Loucy (cell line): ENCODE results near the gene CCDC63.

ENCODE experiments used
- H2AFZ ChIP-seq: fragments of 200-600 bp; sonication (generic); 2 replicates; pipeline ENCODE4 v1.6.0; 2016; ENCODE audit warnings: antibody characterized with exemption, mild to moderate bottlenecking, low read length, moderate library complexity
- H3F3A ChIP-seq: fragments of 200-600 bp; 2 replicates; pipeline ENCODE4 v1.6.0; 2016; ENCODE audit warnings: antibody characterized with exemption, low read depth, mild to moderate bottlenecking
- H3K27me3 ChIP-seq: fragments of 200-600 bp; sonication (generic); 2 replicates; pipeline ENCODE4 v1.6.1; 2014; ENCODE audit warnings: low read length, mild to moderate bottlenecking; ENCODE audit not compliant: insufficient read depth, poor library complexity, severe bottlenecking
- H3K36me3 ChIP-seq: fragments of 200-600 bp; sonication (generic); 2 replicates; pipeline ENCODE4 v1.6.1; 2016; ENCODE audit warnings: low read length; ENCODE audit not compliant: insufficient read depth
- H3K4me1 ChIP-seq: fragments of 200-600 bp; sonication (generic); 2 replicates; pipeline ENCODE4 v1.5.1; 2014; ENCODE audit warnings: low read length, mild to moderate bottlenecking; ENCODE audit not compliant: insufficient read depth, poor library complexity, severe bottlenecking
- H3K4me2 ChIP-seq: fragments of 200-600 bp; sonication (generic); 2 replicates; pipeline ENCODE4 v1.6.0; 2014; ENCODE audit warnings: antibody characterized with exemption, low read length, low read depth, mild to moderate bottlenecking; ENCODE audit not compliant: poor library complexity, severe bottlenecking
- H3K4me3 ChIP-seq: fragments of 200-600 bp; sonication (generic); 2 replicates; pipeline ENCODE4 v1.5.1; 2014; ENCODE audit warnings: low read length, mild to moderate bottlenecking, mixed read lengths; ENCODE audit not compliant: poor library complexity, severe bottlenecking
- H3K79me2 ChIP-seq: fragments of 200-600 bp; sonication (generic); 2 replicates; pipeline ENCODE4 v1.6.1; 2014; ENCODE audit warnings: low read length; ENCODE audit not compliant: insufficient read depth
- H3K9ac ChIP-seq: fragments of 200-600 bp; sonication (generic); 2 replicates; pipeline ENCODE4 v1.6.0; 2014; ENCODE audit warnings: mild to moderate bottlenecking, low read depth, low read length, moderate library complexity; ENCODE audit not compliant: poor library complexity, severe bottlenecking
- H3K9me2 ChIP-seq: fragments of 200-600 bp; sonication (generic); replicated peaks from 2 replicates; pipeline ENCODE4 v1.6.1; 2016; ENCODE audit warnings: low read depth, low read length, mixed read lengths
- H3K9me3 ChIP-seq: fragments of 200-600 bp; sonication (generic); 2 replicates; pipeline ENCODE4 v1.6.1; 2014; ENCODE audit warnings: mild to moderate bottlenecking, antibody characterized with exemption, low read length, low read depth; ENCODE audit not compliant: insufficient read depth
- H4K20me1 ChIP-seq: fragments of 200-600 bp; sonication (generic); 2 replicates; pipeline ENCODE4 v1.6.0; 2014; ENCODE audit warnings: antibody characterized with exemption, low read length, mild to moderate bottlenecking; ENCODE audit not compliant: insufficient read depth, poor library complexity, severe bottlenecking
- EZH2phosphoT487 ChIP-seq: fragments of 200-600 bp; IDR thresholded peaks from 2 replicates; pipeline ENCODE4 v1.6.1; 2018; ENCODE audit warnings: antibody characterized with exemption, mild to moderate bottlenecking, moderate library complexity, borderline replicate concordance
- TF ChIP-seq, protein P1 (sequence below): fragments of 200-600 bp; sonication (generic); conservative IDR thresholded peaks from 2 replicates; pipeline ENCODE4 v1.5.1; 2014; ENCODE audit warnings: mild to moderate bottlenecking, antibody characterized with exemption, low read length

The CCDC63 gene

DNA sequence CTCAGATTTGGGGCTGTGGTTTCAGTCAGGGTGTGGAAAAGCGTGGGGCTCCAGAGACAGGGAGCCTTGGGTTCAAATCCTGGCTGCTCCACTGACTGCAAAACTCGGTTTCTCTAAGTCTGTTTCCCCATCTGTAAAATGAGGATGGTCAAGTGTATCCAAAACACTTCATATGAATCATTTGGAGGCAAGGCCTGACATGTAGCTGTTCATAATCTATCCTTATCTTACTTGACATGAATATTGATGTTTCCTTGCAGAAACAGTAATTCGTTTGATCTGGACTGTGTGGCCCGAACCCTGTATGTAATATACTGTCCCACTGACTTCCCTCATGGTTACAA is 1.5 kb upstream of the CCDC63 start:
- Histone ChIP-seq H2AFZ (no peak overlapping the region), H3K9me3 (no peaks in the 10 kb centered on the region)

DNA sequence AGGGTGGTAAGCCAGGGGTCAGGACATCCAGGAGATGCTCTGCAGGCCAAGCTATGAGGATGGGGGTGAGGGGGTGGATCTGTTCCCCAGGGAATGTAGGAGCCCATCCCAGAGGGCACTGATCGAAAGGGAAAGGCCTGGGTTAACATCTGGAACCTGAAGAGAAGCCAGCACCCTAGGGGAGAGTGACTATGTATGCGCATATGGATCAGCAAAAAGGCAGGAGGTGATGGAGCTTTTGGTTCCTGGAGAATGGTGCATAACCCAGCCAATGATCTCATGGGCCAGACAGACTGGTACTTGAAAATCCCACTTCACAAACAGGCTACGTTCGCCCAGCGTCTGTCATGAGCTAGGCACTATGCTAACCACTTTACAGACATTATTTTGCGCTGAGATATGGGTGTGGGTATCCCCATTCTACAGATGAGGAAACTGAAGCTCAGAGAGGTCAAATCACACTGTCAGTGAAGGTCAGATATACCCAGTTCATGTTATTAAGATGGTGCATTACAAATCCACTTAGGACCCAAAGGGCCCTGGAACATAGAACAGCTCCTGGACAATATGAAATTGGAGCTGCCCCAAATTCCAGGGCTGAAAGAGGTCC is 1.6 kb downstream of the CCDC63 start:
- Histone ChIP-seq H3F3A (no peaks in the 10 kb centered on the region), H3K4me3 (no peak overlapping the region), H3K79me2 (no peaks in the 10 kb centered on the region), H3K9ac (no peak overlapping the region), H3K36me3 (no peaks in the 10 kb centered on the region), H3K27me3 (peaks cover 5% of the 10 kb centered on the region), H4K20me1 (no peaks in the 10 kb centered on the region), H3K9me3 (no peaks in the 10 kb centered on the region), H3K4me1 (no peaks in the 10 kb centered on the region), H3K4me2 (no peak overlapping the region), H3K9me2 (no peaks in the 10 kb centered on the region), H2AFZ (no peak overlapping the region)
- no peak for TF ChIP-seq EZH2phosphoT487
- TF ChIP-seq, protein P1, sequence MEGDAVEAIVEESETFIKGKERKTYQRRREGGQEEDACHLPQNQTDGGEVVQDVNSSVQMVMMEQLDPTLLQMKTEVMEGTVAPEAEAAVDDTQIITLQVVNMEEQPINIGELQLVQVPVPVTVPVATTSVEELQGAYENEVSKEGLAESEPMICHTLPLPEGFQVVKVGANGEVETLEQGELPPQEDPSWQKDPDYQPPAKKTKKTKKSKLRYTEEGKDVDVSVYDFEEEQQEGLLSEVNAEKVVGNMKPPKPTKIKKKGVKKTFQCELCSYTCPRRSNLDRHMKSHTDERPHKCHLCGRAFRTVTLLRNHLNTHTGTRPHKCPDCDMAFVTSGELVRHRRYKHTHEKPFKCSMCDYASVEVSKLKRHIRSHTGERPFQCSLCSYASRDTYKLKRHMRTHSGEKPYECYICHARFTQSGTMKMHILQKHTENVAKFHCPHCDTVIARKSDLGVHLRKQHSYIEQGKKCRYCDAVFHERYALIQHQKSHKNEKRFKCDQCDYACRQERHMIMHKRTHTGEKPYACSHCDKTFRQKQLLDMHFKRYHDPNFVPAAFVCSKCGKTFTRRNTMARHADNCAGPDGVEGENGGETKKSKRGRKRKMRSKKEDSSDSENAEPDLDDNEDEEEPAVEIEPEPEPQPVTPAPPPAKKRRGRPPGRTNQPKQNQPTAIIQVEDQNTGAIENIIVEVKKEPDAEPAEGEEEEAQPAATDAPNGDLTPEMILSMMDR = no peak

More for the DNA sequence above, 1.5 kb upstream of the CCDC63 start:
- Histone ChIP-seq H3K79me2 (no peaks in the 10 kb centered on the region), H3K4me1 (no peaks in the 10 kb centered on the region), H3K4me2 (no peak overlapping the region), H3K27me3 (peaks cover 5% of the 10 kb centered on the region), H4K20me1 (no peaks in the 10 kb centered on the region), H3K9ac (no peak overlapping the region), H3K4me3 (no peak overlapping the region), H3K36me3 (no peaks in the 10 kb centered on the region), H3K9me2 (no peaks in the 10 kb centered on the region), H3F3A (no peaks in the 10 kb centered on the region)
- TF ChIP-seq, protein P1 = no peak
- no peak for TF ChIP-seq EZH2phosphoT487

DNA sequence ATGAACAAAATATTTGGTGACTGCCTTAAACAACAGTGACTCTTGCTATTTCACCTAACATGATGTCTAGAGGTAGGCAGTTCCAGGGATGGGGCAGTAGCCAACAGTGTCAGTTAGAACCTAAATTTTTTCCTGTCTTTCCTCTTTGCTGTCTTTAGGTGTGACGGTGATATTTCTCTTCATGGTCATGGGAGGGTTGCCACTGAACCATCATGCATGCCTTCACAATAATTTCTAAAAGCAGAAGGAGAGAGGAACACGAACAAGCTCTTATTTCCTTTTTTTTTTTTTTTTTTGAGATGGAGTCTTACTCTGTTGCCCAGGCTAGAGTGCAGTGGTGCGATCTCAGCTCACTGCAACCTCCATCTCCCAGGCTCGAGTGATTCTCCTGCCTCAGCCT is 2.4 kb downstream of the CCDC63 start:
- Histone ChIP-seq H3K4me2 (no peak overlapping the region), H3K9me3 (no peaks in the 10 kb centered on the region), H3K9me2 (no peaks in the 10 kb centered on the region), H3K27me3 (peaks cover 5% of the 10 kb centered on the region), H4K20me1 (no peaks in the 10 kb centered on the region), H3K4me3 (no peak overlapping the region), H3F3A (no peaks in the 10 kb centered on the region), H2AFZ (no peak overlapping the region), H3K79me2 (no peaks in the 10 kb centered on the region), H3K4me1 (no peaks in the 10 kb centered on the region), H3K9ac (no peak overlapping the region), H3K36me3 (no peaks in the 10 kb centered on the region)
- TF ChIP-seq, protein P1 = no peak
- TF ChIP-seq EZH2phosphoT487 = no peak
